SK-N-MC (cell line): ENCODE results near the gene NFE2.

Experiments used
- EZH2 ChIP-seq: fragments of 200-600 bp; sonication (generic); IDR thresholded peaks from one replicate; pipeline ENCODE4 v1.6.1; 2017; ENCODE audit warnings: antibody characterized with exemption
- POLR2AphosphoS5 ChIP-seq: IDR thresholded peaks from 2 replicates; pipeline ENCODE4 v1.6.1; 2012; ENCODE audit warnings: mild to moderate bottlenecking, low read depth, low read length, borderline replicate concordance

GRCh38 chr12:54333420-54334034 is 32.7 kb upstream of the NFE2 start:
- TF ChIP-seq EZH2 (no peak), POLR2AphosphoS5 (no peak)
